HuH-7 (cell line): Measurements from ENCODE around the gene RPS6KA2.

ENCODE experiments used
- DNase-seq: peaks from one replicate; pipeline ENCODE4 v3.0.0; 2011; ENCODE audit warnings: low spot score

The RPS6KA2 gene

GRCh38 chr6:166487148-166487547 is 139.9 kb downstream of the RPS6KA2 start:
- no peak for DNase-seq

DNA sequence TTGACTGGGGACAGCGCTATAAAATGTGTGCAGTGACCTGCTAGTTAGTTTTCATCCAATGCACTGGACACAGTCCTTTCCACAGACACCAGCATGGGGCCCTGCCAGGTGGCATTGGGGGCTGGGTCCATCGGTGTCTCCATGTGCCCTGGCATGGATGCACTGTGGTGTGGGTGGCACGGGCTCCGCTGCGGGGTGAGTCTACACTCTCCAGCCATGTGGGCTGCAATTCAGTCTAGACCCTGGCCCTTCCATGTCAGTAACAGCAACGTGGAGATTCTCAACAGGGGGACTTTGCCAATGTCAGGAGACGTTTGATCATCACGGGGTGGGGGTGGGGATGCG is 140.5 kb downstream of the RPS6KA2 start:
- no peak for DNase-seq

GRCh38 chr6:166485651-166486535 is 141.2 kb downstream of the RPS6KA2 start:
- no peak for DNase-seq

DNA sequence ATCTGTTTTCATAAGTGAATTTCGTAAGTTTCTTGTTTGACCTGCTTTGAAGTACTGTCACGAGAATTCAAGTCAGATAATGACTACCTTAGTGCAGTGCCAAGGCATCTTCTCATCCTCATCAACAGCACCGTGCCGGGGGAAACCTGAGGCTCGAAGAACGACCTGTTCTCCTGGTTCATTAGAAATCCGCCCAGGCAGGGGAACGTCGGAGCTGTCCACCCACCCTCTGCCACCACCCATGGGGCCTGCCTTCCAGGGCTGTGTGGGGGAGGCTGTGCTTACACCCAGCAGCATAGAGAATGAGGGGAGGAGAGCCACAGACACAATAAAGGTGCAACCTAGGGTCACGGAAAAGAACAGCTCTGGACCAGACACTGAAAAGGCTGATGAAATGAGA is 142.2 kb downstream of the RPS6KA2 start:
- DNase-seq = no peak

DNA sequence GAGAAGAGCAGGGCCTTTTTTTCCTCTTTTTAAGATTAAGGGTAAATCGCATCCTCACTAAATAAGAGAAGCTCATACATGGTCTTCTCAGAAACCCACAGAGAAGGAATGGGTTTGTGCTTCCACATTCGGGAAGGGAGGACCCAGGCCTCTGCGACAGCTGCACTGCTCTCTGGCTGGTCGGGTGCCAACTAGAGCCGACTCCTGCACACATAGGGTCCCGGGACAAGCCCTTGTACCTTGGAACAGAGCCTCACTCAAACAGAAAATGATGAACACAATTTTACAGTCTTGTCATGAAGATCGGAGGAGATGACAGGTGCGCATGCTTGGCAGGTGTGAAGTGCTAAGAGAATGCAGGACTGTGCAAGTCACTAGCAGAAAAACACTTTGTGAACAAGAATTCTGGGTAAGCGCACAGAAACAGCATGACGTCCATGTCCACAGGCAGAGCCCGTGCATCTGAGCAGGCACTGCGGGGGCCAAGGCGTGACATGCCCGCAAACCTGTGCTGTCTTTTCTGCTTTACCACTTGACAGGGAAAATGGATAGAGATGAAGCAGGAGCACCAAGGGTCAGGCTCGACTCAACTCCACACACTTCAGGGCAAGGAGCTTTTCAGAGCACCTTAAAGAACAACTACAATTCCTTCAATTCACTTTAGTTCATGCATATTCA is 143.3 kb downstream of the RPS6KA2 start:
- no peak for DNase-seq

DNA sequence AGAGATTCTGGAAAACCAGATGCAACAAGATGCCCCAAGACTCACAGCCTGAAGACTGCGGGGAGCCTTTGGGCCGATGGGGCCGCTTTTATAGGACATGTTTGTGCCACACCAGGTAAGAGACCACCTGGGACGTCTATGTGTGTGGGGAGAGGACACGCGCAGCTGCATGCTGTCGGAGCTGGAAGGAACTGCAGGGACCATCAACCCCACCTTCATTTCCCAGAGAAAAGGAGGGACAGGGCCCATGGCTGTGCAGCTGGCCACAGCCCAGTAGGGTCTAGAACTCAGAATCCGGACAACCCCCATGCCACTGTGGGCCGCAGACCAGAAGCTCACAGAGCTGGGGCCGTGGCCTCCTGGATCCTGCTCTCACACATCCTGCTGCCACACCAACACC is 144.0 kb downstream of the RPS6KA2 start:
- DNase-seq = no peak

GRCh38 chr6:166478782-166479592 is 148.1 kb downstream of the RPS6KA2 start:
- DNase-seq = no peak

DNA sequence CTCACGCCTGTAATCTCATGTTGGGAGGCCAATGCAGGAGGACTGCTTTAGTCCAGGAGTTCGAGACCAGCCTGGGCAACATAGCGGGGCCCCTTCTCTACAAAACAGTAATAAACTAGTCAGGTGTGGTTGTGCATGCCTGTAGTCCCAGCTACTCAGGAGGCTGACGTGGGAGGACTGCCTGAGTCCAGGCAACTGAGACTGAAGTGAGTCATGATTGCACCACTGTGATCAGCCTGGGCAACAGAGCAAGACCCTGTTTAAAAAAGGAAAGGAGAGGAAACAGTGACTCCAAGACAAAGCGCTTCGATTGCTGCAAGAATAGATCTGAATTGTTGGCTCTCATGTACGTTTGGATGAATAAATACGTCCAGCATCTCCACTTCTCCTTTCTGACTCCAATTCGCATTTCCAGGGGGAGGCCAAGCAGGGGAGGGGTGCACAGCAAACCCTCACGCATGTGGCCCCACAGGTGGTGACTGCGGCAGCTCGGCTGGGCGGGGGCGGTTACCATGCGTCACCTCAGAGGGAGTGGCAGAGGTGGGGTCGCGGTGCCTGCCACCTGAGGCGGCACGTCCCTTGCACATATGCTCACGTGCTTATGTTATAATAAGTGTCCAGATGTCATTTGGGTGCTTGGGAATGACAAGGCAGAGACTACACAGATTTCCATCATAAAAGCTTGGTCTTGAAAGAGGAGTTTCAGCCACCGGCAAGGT is 149.2 kb downstream of the RPS6KA2 start:
- no peak for DNase-seq

DNA sequence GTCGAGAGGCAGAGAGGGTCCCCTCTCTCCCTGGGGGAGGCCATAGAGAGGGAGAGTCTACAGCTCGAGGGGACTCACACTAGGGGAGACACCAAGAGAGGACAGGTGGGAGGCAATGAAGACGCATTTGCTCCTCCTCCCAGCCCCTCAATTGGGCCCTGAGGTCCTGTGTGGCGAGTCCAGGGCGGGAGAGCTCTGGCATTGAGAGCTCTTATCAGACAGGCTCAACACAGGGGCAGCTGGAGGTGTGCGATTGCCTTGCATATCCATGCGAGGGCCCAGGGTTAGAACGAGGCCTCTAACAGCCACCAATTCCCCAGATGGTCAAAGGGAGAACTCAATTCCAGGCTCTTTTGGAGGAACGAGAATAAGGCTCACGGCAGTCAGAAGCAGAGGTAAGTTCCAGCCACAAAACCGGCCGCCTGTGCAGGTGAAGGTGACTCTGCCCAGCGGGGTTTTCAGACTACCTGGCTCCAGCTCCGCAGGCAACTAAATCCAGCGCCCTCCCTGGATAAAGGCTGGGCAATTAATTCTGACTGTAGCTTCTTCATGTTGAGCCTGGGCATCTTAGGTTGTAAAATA is 150.3 kb downstream of the RPS6KA2 start:
- DNase-seq = no peak

DNA sequence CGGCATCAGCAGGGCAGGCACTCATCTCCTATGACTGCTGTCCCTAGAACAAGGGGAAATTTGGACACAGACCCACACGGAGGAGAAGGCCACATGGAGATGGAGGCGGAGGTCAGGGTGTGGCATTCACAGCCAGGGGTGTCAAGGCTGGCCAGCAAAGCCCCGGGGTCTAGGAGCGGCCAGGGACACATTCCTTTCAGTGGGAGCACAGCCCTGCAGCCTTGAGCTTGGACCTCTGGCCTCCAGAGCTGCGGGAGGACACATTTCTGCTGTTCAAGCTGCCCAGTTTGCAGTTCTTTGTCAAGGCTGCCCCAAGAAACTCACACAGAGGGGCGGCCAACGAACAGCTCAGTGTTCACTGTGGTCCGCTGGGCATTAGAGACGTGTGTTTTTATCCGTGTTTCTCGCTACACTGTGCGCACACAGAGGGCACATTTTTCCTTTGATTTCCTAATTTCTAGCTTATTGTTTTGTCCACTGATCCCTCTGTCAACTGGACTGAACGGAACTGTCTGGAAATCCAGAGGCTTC is 150.9 kb downstream of the RPS6KA2 start:
- no peak for DNase-seq

GRCh38 chr6:166474721-166475565 is 152.1 kb downstream of the RPS6KA2 start:
- DNase-seq = no peak

GRCh38 chr6:166473886-166474571 is 153.0 kb downstream of the RPS6KA2 start:
- DNase-seq = no peak

DNA sequence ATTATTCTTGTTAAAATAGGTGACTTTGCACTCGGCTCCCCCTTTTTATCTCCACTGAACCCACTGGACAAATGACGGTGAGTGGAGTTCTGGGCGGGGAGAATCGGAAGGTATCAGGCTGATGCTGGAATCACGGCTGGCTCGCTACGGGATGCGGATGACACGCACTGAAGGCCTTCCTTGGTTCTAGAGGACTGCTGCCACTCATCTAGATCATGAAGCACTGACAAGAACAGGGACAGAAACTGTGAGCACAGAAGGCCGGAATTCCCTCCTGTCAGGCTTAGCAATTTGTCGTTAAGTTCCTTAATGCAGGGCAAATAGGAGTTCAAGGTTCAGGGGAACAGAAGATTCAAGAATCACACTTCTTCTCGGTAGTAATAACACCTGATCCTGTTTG is 154.4 kb downstream of the RPS6KA2 start:
- DNase-seq = no peak

- no peak for DNase-seq
Measured at GRCh38 chr6:166471797-166472260, 155.2 kb downstream of the RPS6KA2 start.

GRCh38 chr6:166470863-166471410 is 156.1 kb downstream of the RPS6KA2 start:
- DNase-seq = no peak

- DNase-seq = no peak
Measured at GRCh38 chr6:166470029-166470862, 156.8 kb downstream of the RPS6KA2 start.

DNA sequence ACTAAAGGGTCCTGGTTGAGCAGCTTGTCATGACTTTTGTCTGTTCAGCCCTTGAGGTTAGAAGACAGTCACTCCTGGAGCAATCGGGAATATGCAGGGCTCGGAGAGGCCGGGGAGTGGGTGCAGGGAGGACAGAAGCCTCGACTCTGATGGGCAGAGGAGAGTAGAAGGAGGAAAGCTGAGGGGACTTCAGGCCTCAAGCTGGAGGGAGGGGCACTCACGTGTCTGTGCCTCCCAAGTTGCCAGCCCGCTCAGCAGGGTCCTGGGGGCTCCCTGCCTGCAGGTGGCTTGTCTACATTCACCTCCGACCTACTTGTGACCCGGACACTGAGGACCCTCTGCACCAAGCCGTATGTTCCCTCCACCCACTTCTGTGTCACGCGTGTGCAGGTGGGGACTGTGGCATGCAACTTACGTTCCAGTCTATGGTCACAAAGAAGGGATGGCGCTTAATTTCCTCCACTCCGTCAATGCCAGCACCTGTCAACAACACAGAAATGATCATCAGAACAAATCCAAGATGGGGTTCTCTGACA is 157.6 kb downstream of the RPS6KA2 start:
- DNase-seq = no peak

- DNase-seq = no peak
Measured at GRCh38 chr6:166467436-166468000, 159.5 kb downstream of the RPS6KA2 start.
